K562 (cell line): ENCODE measurements around the gene LONRF3. TPM values are rescaled to one million over a fixed set of nuclear protein-coding genes. Genes with fewer than 3 reads are reported as not detected.

Experiments used
- BRCA1 ChIP-seq, 2 experiments: fragments of 450-650 bp in 1 of 2; sonication (generic) in 1 of 2; formaldehyde crosslinking in 1 of 2; IDR thresholded peaks; 2 replicates each; pipeline versions ENCODE4 v1.5.0 to v1.6.1; 2017 to 2020; ENCODE audit warnings: mild to moderate bottlenecking in 1 of 2, missing genetic modification reagents in 1 of 2
- CBX8 ChIP-seq: fragments of 200-600 bp; sonication (generic); IDR thresholded peaks from 2 replicates; pipeline ENCODE4 v1.6.1; 2012; ENCODE audit warnings: borderline replicate concordance, mixed run types, low read depth, mild to moderate bottlenecking, moderate library complexity, mixed read lengths, low read length, control low read depth, inconsistent platforms; ENCODE audit not compliant: poor library complexity, severe bottlenecking; ENCODE audit errors: extremely low read depth
- CCAR2 ChIP-seq: fragments of 200-400 bp; formaldehyde crosslinking; IDR thresholded peaks from 2 replicates; pipeline ENCODE4 v1.6.1; 2017; ENCODE audit warnings: mild to moderate bottlenecking, low read depth, low read length
- ESRRB ChIP-seq: fragments of 250-450 bp; sonication (Bioruptor Pico); IDR thresholded peaks from 2 replicates; pipeline ENCODE4 v1.5.0; 2020; ENCODE audit warnings: mild to moderate bottlenecking, moderate library complexity, borderline replicate concordance
- HNRNPH1 ChIP-seq: fragments of 200-400 bp; formaldehyde crosslinking; optimal IDR thresholded peaks from 2 replicates; pipeline ENCODE3; 2017; ENCODE audit warnings: low read depth, mild to moderate bottlenecking, low read length, moderate library complexity
- IFI16 ChIP-seq: fragments of 250-450 bp; sonication (Bioruptor Pico); IDR thresholded peaks from 2 replicates; pipeline ENCODE4 v2.1.2; 2022; ENCODE audit warnings: mild to moderate bottlenecking, inconsistent platforms
- KLF1 ChIP-seq: fragments of 450-650 bp; IDR thresholded peaks from 2 replicates; pipeline ENCODE4 v1.6.1; 2016; ENCODE audit warnings: missing genetic modification characterization, missing compliant biosample characterization
- L3MBTL2 ChIP-seq: fragments of 450-650 bp; IDR thresholded peaks from 2 replicates; pipeline ENCODE4 v1.6.1; 2016; ENCODE audit warnings: mild to moderate bottlenecking, moderate library complexity
- NONO ChIP-seq, 2 experiments: fragments of 200-400 bp in 1 of 2; fragments of 450-650 bp in 1 of 2; formaldehyde crosslinking in 1 of 2; IDR thresholded peaks; 2 replicates each; pipeline ENCODE4 v1.6.1; 2017; ENCODE audit warnings: low read depth in 2 of 2, mild to moderate bottlenecking in 2 of 2, moderate library complexity in 2 of 2, low read length in 1 of 2
- OTX1 ChIP-seq: fragments of 450-650 bp; formaldehyde crosslinking; IDR thresholded peaks from 2 replicates; pipeline ENCODE4 v1.4.0; 2022; ENCODE audit warnings: mild to moderate bottlenecking
- PHF8 ChIP-seq: fragments of 200-600 bp; sonication (generic); IDR thresholded peaks from 2 replicates; pipeline ENCODE4 v1.6.1; 2012; ENCODE audit warnings: mixed run types, mild to moderate bottlenecking, inconsistent platforms, low read length, moderate library complexity, borderline replicate concordance
- SNRNP70 ChIP-seq: fragments of 200-400 bp; formaldehyde crosslinking; optimal IDR thresholded peaks from 2 replicates; pipeline ENCODE3; 2017; ENCODE audit warnings: low read depth, low read length
- TCF3 ChIP-seq: sonication (generic); formaldehyde crosslinking; IDR thresholded peaks from 2 replicates; pipeline ENCODE4 v1.4.0; 2020; ENCODE audit warnings: mild to moderate bottlenecking, missing genetic modification reagents
- ZBTB17 ChIP-seq: fragments of 450-650 bp; formaldehyde crosslinking; IDR thresholded peaks from 2 replicates; pipeline ENCODE4 v1.4.0; 2020; ENCODE audit warnings: mild to moderate bottlenecking
- ZNF175 ChIP-seq: fragments of 200-800 bp; sonication (Bioruptor generic); IDR thresholded peaks from 2 replicates; pipeline ENCODE4 v1.6.1; 2016; ENCODE audit warnings: low read depth, mild to moderate bottlenecking, missing genetic modification characterization, missing compliant biosample characterization
- ZNF445 ChIP-seq: fragments of 250-450 bp; sonication (Bioruptor Pico); IDR thresholded peaks from 2 replicates; pipeline ENCODE4 v1.4.0; 2020; ENCODE audit warnings: low read depth, mild to moderate bottlenecking, moderate library complexity
- polyA plus RNA-seq, 8 experiments: library from polyadenylated mRNA; depleted of rRNA in 4 of 8; stranded (reverse) in 5 of 8; unstranded in 3 of 8; fragments of >200 nt; fragmentation: Nextera tagmentation in 2 of 8; fragmentation: Illumina TruSeq in 1 of 8; extraction: Ambion mirVana in 2 of 8; extraction: Trizol in 1 of 8; gene quantifications; 2 replicates each; pipeline versions ENCODE4 v1.2.1 to v1.2.3, GENCODE V29; 2011 to 2014; ENCODE audit warnings: inconsistent platforms in 1 of 8, missing spikeins in 1 of 8
- total RNA-seq, 7 experiments: library from RNA; depleted of rRNA in 6 of 7; stranded (reverse); fragments of >200 nt in 6 of 7; fragmentation: Illumina TruSeq in 2 of 7; extraction: Trizol in 2 of 7; gene quantifications; 2 replicates each; pipeline versions ENCODE4 v1.2.1 to v1.2.3, GENCODE V29; 2011 to 2021; ENCODE audit warnings: low replicate concordance in 1 of 7
- TF ChIP-seq, protein P1 (sequence below): sonication (generic); formaldehyde crosslinking; IDR thresholded peaks from 2 replicates; pipeline ENCODE4 v1.8.0; 2023; ENCODE audit warnings: missing genetic modification reagents, mild to moderate bottlenecking, borderline replicate concordance
- TF ChIP-seq, protein P2 (sequence below): fragments of 250-450 bp; sonication (Bioruptor Pico); IDR thresholded peaks from 2 replicates; pipeline ENCODE4 v1.9.0; 2021; ENCODE audit warnings: mild to moderate bottlenecking
- TF ChIP-seq, protein P3 (sequence below): sonication (generic); formaldehyde crosslinking; IDR thresholded peaks from 2 replicates; pipeline ENCODE4 v1.8.1; 2023; ENCODE audit warnings: mild to moderate bottlenecking, missing genetic modification reagents
- TF ChIP-seq, protein P4 (sequence below): fragments of 250-450 bp; sonication (Bioruptor Pico); IDR thresholded peaks from 2 replicates; pipeline ENCODE4 v1.8.0; 2021; ENCODE audit warnings: moderate library complexity, mild to moderate bottlenecking, inconsistent platforms

The LONRF3 gene
- total and polyA plus RNA-seq, 9 of the 15 experiments (the other 6 are each of a cell fraction or from before 2014, with no cell fraction given): 1.3 to 22.0 (median 8.7) TPM

DNA sequence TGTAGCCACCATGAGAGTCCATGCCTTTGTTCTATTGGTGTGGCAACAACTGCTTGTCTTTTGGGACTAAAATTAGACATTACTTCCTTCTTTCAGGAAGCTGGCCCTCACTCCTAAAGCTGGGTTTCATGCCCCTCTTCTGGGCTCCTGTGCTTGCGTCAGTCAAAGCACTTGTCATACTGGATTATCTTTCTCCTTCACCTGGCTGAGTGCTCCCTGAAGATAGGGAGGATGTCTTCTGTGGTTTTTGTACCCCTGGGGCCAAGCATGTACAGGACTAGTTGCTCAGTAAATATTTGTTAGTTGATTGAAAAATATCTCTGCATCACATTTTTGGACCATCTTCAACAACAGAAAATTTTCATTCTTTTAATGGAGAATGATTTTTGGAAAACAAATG is 26.1 kb upstream of the LONRF3 start (continued):
- TF ChIP-seq, protein P1, sequence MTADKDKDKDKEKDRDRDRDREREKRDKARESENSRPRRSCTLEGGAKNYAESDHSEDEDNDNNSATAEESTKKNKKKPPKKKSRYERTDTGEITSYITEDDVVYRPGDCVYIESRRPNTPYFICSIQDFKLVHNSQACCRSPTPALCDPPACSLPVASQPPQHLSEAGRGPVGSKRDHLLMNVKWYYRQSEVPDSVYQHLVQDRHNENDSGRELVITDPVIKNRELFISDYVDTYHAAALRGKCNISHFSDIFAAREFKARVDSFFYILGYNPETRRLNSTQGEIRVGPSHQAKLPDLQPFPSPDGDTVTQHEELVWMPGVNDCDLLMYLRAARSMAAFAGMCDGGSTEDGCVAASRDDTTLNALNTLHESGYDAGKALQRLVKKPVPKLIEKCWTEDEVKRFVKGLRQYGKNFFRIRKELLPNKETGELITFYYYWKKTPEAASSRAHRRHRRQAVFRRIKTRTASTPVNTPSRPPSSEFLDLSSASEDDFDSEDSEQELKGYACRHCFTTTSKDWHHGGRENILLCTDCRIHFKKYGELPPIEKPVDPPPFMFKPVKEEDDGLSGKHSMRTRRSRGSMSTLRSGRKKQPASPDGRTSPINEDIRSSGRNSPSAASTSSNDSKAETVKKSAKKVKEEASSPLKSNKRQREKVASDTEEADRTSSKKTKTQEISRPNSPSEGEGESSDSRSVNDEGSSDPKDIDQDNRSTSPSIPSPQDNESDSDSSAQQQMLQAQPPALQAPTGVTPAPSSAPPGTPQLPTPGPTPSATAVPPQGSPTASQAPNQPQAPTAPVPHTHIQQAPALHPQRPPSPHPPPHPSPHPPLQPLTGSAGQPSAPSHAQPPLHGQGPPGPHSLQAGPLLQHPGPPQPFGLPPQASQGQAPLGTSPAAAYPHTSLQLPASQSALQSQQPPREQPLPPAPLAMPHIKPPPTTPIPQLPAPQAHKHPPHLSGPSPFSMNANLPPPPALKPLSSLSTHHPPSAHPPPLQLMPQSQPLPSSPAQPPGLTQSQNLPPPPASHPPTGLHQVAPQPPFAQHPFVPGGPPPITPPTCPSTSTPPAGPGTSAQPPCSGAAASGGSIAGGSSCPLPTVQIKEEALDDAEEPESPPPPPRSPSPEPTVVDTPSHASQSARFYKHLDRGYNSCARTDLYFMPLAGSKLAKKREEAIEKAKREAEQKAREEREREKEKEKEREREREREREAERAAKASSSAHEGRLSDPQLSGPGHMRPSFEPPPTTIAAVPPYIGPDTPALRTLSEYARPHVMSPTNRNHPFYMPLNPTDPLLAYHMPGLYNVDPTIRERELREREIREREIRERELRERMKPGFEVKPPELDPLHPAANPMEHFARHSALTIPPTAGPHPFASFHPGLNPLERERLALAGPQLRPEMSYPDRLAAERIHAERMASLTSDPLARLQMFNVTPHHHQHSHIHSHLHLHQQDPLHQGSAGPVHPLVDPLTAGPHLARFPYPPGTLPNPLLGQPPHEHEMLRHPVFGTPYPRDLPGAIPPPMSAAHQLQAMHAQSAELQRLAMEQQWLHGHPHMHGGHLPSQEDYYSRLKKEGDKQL (CRISPR knock-in tag): no peak
- TF ChIP-seq, protein P2, sequence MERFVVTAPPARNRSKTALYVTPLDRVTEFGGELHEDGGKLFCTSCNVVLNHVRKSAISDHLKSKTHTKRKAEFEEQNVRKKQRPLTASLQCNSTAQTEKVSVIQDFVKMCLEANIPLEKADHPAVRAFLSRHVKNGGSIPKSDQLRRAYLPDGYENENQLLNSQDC (CRISPR knock-in tag): no peak
- no peak for TF ChIP-seq IFI16 (CRISPR knock-in tag)
- no peak for TF ChIP-seq ESRRB
- TF ChIP-seq BRCA1 (IDR thresholded peaks at IDR 0.05): no peak
- TF ChIP-seq BRCA1 (CRISPR knock-in tag; IDR thresholded peaks at IDR 0.05): no peak
- no peak for TF ChIP-seq CBX8
- no peak for TF ChIP-seq ZNF445 (CRISPR knock-in tag)
- no peak for TF ChIP-seq ZBTB17 (CRISPR knock-in tag)
- TF ChIP-seq OTX1 (CRISPR knock-in tag): no peak
- TF ChIP-seq, protein P3, sequence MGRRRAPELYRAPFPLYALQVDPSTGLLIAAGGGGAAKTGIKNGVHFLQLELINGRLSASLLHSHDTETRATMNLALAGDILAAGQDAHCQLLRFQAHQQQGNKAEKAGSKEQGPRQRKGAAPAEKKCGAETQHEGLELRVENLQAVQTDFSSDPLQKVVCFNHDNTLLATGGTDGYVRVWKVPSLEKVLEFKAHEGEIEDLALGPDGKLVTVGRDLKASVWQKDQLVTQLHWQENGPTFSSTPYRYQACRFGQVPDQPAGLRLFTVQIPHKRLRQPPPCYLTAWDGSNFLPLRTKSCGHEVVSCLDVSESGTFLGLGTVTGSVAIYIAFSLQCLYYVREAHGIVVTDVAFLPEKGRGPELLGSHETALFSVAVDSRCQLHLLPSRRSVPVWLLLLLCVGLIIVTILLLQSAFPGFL (CRISPR knock-in tag): no peak
- no peak for TF ChIP-seq KLF1
- TF ChIP-seq TCF3: peak; percentile 93
- no peak for TF ChIP-seq PHF8
- TF ChIP-seq CCAR2: no peak
- no peak for TF ChIP-seq NONO (IDR thresholded peaks at IDR 0.05; ENCODE audit: low read depth in 2 of 2, low read length in 1 of 2)
- TF ChIP-seq L3MBTL2: no peak
- no peak for TF ChIP-seq HNRNPH1
- TF ChIP-seq SNRNP70: no peak
- TF ChIP-seq ZNF175 (CRISPR knock-in tag): no peak
- TF ChIP-seq, protein P4, sequence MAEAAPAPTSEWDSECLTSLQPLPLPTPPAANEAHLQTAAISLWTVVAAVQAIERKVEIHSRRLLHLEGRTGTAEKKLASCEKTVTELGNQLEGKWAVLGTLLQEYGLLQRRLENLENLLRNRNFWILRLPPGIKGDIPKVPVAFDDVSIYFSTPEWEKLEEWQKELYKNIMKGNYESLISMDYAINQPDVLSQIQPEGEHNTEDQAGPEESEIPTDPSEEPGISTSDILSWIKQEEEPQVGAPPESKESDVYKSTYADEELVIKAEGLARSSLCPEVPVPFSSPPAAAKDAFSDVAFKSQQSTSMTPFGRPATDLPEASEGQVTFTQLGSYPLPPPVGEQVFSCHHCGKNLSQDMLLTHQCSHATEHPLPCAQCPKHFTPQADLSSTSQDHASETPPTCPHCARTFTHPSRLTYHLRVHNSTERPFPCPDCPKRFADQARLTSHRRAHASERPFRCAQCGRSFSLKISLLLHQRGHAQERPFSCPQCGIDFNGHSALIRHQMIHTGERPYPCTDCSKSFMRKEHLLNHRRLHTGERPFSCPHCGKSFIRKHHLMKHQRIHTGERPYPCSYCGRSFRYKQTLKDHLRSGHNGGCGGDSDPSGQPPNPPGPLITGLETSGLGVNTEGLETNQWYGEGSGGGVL (CRISPR knock-in tag): no peak
